KMS-11 (cell line): Measurements from ENCODE around the gene MPO.

Source experiments
- H2AFZ ChIP-seq: fragments of 200-600 bp; sonication (generic); 2 replicates; pipeline ENCODE4 v1.6.1; 2016; ENCODE audit warnings: antibody characterized with exemption, mixed run types, low read depth
- H3K27ac ChIP-seq: fragments of 200-600 bp; sonication (generic); 2 replicates; pipeline ENCODE4 v1.6.1; 2016; ENCODE audit warnings: mild to moderate bottlenecking, mixed run types
- H3K27me3 ChIP-seq: fragments of 200-600 bp; sonication (generic); 2 replicates; pipeline ENCODE4 v1.6.1; 2017; ENCODE audit warnings: mild to moderate bottlenecking, low read depth, mixed run types, moderate library complexity; ENCODE audit not compliant: insufficient read depth
- H3K36me3 ChIP-seq: fragments of 200-600 bp; sonication (generic); 2 replicates; pipeline ENCODE4 v1.6.1; 2017; ENCODE audit warnings: mild to moderate bottlenecking, mixed run types; ENCODE audit not compliant: insufficient read depth
- H3K4me1 ChIP-seq: fragments of 200-600 bp; sonication (generic); 2 replicates; pipeline ENCODE4 v1.6.1; 2016; ENCODE audit warnings: mild to moderate bottlenecking, low read depth, mixed run types; ENCODE audit not compliant: poor library complexity, severe bottlenecking
- H3K4me2 ChIP-seq: fragments of 200-600 bp; sonication (generic); 2 replicates; pipeline ENCODE4 v1.7.0; 2016; ENCODE audit warnings: mild to moderate bottlenecking, mixed run types
- H3K4me3 ChIP-seq: fragments of 200-600 bp; sonication (generic); IDR thresholded peaks from 2 replicates; pipeline ENCODE4 v1.6.1; 2017; ENCODE audit warnings: low read depth, low read length, mixed read lengths; ENCODE audit not compliant: insufficient read depth
- H3K79me2 ChIP-seq: fragments of 200-600 bp; sonication (generic); 2 replicates; pipeline ENCODE4 v1.6.1; 2016; ENCODE audit warnings: low read depth, mixed run types; ENCODE audit not compliant: insufficient read depth
- H3K9ac ChIP-seq: fragments of 200-600 bp; sonication (generic); 2 replicates; pipeline ENCODE4 v1.6.1; 2016; ENCODE audit warnings: mild to moderate bottlenecking, mixed run types
- H4K20me1 ChIP-seq: fragments of 200-600 bp; sonication (generic); 2 replicates; pipeline ENCODE4 v1.6.1; 2016; ENCODE audit warnings: mild to moderate bottlenecking, mixed run types; ENCODE audit not compliant: insufficient read depth
- TF ChIP-seq, protein P1 (sequence below): fragments of 200-600 bp; sonication (generic); conservative IDR thresholded peaks from 2 replicates; pipeline ENCODE4 v1.6.1; 2017; ENCODE audit warnings: low read depth, mild to moderate bottlenecking, antibody characterized with exemption, low read length, moderate library complexity, mixed read lengths

The MPO gene

DNA sequence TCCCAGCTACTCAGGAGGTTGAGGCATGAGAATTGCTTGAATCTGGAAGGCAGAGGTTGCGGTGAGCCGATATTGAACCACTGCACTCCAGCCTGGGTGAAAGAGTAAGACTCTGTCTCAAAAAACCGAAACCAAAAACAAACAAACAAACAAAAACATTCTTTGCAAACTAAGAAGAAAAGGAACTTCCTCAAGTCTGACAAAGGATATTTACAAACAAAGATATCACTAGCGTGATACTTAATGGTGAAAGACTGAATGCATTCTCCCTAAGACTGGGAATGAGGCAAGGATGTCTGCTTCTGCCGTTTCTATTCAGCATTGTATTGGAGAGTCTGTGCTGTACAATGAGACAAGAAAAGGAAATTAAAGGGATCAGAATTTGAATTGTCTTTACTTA is 10.5 kb upstream of the MPO start:
- TF ChIP-seq, protein P1, sequence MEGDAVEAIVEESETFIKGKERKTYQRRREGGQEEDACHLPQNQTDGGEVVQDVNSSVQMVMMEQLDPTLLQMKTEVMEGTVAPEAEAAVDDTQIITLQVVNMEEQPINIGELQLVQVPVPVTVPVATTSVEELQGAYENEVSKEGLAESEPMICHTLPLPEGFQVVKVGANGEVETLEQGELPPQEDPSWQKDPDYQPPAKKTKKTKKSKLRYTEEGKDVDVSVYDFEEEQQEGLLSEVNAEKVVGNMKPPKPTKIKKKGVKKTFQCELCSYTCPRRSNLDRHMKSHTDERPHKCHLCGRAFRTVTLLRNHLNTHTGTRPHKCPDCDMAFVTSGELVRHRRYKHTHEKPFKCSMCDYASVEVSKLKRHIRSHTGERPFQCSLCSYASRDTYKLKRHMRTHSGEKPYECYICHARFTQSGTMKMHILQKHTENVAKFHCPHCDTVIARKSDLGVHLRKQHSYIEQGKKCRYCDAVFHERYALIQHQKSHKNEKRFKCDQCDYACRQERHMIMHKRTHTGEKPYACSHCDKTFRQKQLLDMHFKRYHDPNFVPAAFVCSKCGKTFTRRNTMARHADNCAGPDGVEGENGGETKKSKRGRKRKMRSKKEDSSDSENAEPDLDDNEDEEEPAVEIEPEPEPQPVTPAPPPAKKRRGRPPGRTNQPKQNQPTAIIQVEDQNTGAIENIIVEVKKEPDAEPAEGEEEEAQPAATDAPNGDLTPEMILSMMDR = no peak
- Histone ChIP-seq H3K9ac (no peak overlapping the region), H3K4me3 (no peak overlapping the region), H3K4me1 (no peaks in the 10 kb centered on the region), H3K4me2 (no peak overlapping the region), H2AFZ (no peak overlapping the region), H3K79me2 (no peaks in the 10 kb centered on the region), H3K27ac (no peak overlapping the region), H4K20me1 (no peaks in the 10 kb centered on the region), H3K36me3 (no peaks in the 10 kb centered on the region), H3K27me3 (no peaks in the 10 kb centered on the region)

DNA sequence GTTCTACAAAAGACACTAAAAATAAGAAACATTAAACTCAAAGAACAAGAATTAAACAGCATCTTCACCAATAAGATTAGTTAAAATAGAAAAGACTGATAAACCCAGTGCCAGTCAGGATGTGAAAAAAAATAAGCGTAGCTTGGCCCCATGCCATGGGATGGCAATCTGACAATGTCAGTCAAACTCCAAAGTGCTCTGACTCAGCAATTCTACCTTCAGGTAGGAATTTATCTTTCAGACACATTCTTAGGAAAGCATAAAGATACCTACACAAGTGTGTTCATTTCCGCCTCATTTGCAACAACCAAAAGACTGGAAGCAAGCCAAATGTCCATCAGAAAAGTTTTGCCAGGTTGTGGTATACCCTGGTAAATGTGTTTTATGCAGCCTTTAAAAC is 9.1 kb upstream of the MPO start:
- no peaks in the 10 kb centered on the region for H3K4me1 ChIP-seq
- no peaks in the 10 kb centered on the region for H4K20me1 ChIP-seq
- H3K27ac ChIP-seq = no peak overlapping the region
- H3K36me3 ChIP-seq = no peaks in the 10 kb centered on the region
- H3K27me3 ChIP-seq = no peaks in the 10 kb centered on the region
- no peak overlapping the region for H3K9ac ChIP-seq
- H3K4me3 ChIP-seq = no peak overlapping the region
- TF ChIP-seq, protein P1 = no peak
- H3K79me2 ChIP-seq = no peaks in the 10 kb centered on the region
- no peak overlapping the region for H2AFZ ChIP-seq
- no peak overlapping the region for H3K4me2 ChIP-seq

DNA sequence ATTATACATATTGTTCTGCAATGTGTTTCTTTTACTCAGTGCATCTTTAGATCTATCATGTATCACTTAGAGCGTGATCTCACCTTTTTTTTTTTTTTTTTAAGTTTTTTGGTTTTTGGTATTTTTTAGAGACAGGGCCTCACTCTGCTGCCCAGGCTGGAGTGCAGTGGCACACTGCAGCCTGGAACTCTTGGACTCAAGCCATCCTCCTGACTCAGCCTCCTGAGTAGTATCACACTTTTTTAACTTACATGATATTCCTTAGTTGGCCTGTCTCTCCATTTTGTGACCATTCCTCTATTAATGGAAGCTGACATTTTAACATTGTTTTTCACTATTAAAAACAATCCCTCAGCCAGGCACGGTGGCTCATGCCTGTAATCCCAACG is 4.7 kb upstream of the MPO start:
- Histone ChIP-seq H4K20me1 (no peaks in the 10 kb centered on the region), H3K27me3 (no peaks in the 10 kb centered on the region), H3K4me3 (no peak overlapping the region), H3K79me2 (no peaks in the 10 kb centered on the region), H3K27ac (no peak overlapping the region), H3K9ac (no peak overlapping the region), H2AFZ (no peak overlapping the region), H3K4me2 (no peak overlapping the region), H3K36me3 (no peaks in the 10 kb centered on the region), H3K4me1 (no peaks in the 10 kb centered on the region)
- TF ChIP-seq, protein P1 = no peak

DNA sequence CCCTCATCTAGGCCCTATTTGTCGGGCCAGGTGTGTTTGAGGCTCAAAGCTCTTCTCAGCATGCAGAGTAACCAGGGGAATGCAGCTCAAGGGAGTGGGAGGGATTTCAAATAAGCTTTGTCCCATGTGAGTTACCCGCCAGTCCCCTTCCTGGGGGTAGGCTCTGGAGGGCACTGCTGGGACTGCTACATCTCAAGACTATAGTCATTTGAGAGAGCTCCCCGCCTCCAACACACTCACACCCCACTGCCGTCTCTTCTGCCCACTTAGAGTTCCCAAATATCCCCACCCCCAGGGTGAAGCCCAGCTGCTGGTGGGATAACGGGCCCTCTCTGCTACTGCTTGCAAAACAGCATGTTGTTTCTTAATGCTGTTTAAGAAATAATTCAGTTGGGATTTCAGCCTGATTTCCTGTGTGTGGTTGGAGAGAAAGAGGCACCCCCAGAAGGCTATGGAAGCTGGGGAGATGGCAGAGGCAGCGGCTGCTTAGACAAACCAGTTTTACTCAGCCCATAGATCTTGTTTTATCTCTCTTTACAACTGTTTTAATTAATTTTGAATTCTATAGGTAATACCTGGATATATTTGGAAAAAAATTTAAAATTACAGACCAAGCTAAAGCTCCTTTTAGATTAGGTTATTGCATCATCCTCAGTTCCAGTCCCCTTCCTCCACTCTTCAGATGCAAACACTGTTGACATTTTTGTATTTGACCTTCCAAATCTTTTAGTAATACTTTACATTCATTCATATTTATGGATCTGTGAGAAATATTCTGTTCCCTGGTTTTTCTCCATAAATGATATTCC is 4.1 kb upstream of the MPO start:
- TF ChIP-seq, protein P1 = no peak
- Histone ChIP-seq H3K4me1 (no peaks in the 10 kb centered on the region), H3K36me3 (no peaks in the 10 kb centered on the region), H4K20me1 (no peaks in the 10 kb centered on the region), H3K4me3 (no peak overlapping the region), H3K4me2 (no peak overlapping the region), H3K27ac (no peak overlapping the region), H3K9ac (no peak overlapping the region), H2AFZ (no peak overlapping the region), H3K79me2 (no peaks in the 10 kb centered on the region), H3K27me3 (no peaks in the 10 kb centered on the region)
